A549 (cell line): ENCODE measurements around the gene TRIM3. TPM values are rescaled to one million over a fixed set of nuclear protein-coding genes. Genes with fewer than 3 reads are reported as not detected.

Experiments used
- ATAC-seq, 2 experiments: fragments of 200-7000 bp in 1 of 2; fragments of >200 bp in 1 of 2; cut with Nextera tagmentation in 1 of 2; cut with Tn5 transposase in 1 of 2; 3 replicates each; pipeline versions ENCODE4 v1.8.0 to v1.9.1; 2018 to 2020; ENCODE audit warnings: mild to moderate bottlenecking in 1 of 2, moderate library complexity in 1 of 2
- CTCF ChIA-PET: fragments of 300-600 bp; sonication (Branson Sonifier 250); formaldehyde crosslinking; extraction: SDS; loops from one replicate; lab custom pipeline; 2021; ENCODE audit warnings: antibody characterized with exemption, inconsistent platforms; lab: Yijun Ruan, JAX
- POLR2A ChIA-PET: fragments of 350-600 bp; formaldehyde crosslinking; extraction: SDS; loops from one replicate; lab custom pipeline; 2021; ENCODE audit warnings: antibody characterized with exemption, inconsistent platforms; lab: Yijun Ruan, JAX
- DNase-seq, 2 experiments: peaks; one replicate each; pipeline versions ENCODE4 v3.0.0 to v3.0.0-alpha.2; 2011 to 2016; ENCODE audit warnings: low read depth in 1 of 2, low spot score in 1 of 2
- FAIRE-seq: peaks from 2 replicates; lab custom pipeline; 2011; peaks lifted over from hg19 to GRCh38; lab: Jason Lieb, UNC
- H3K27ac ChIP-seq, 2 experiments: fragments of >200 bp; sonication (Bioruptor Twin); formaldehyde crosslinking; 3 replicates each; pipeline ENCODE4 v1.5.1; 2016 to 2017
- H3K4me1 ChIP-seq: fragments of >200 bp; sonication (Bioruptor Twin); formaldehyde crosslinking; 3 replicates; pipeline ENCODE4 v1.6.1; 2016
- H3K4me2 ChIP-seq: fragments of >200 bp; sonication (Bioruptor Twin); formaldehyde crosslinking; 3 replicates; pipeline ENCODE4 v1.6.1; 2016
- H3K4me3 ChIP-seq: fragments of >200 bp; sonication (Bioruptor Twin); formaldehyde crosslinking; 3 replicates; pipeline ENCODE4 v1.5.1; 2016
- H3K9me3 ChIP-seq: fragments of >200 bp; sonication (Bioruptor Twin); formaldehyde crosslinking; 3 replicates; pipeline ENCODE4 v1.6.1; 2016
- BCL3 ChIP-seq: fragments of >200 bp; sonication (Bioruptor Twin); formaldehyde crosslinking; IDR thresholded peaks from 3 replicates; pipeline ENCODE4 v1.6.1; 2016
- EP300 ChIP-seq, 2 experiments: fragments of >200 bp; sonication (Bioruptor Twin); formaldehyde crosslinking; IDR thresholded peaks; 2 replicates in 1 of 2; 3 replicates in 1 of 2; pipeline ENCODE4 v1.6.1; 2016 to 2017
- FOSL2 ChIP-seq, 2 experiments: fragments of 450-650 bp in 1 of 2; fragments of >200 bp in 1 of 2; sonication (Bioruptor Twin) in 1 of 2; formaldehyde crosslinking; IDR thresholded peaks; 2 replicates each; pipeline versions ENCODE4 v1.5.0 to v1.6.1; 2016 to 2020; ENCODE audit warnings: mild to moderate bottlenecking in 1 of 2, moderate library complexity in 1 of 2
- HOXB13 ChIP-seq: fragments of 250-450 bp; sonication (Bioruptor Pico); IDR thresholded peaks from 2 replicates; pipeline ENCODE4 v1.5.0; 2020; ENCODE audit warnings: low read depth, mild to moderate bottlenecking, moderate library complexity
- HOXB5 ChIP-seq: fragments of 250-450 bp; sonication (Bioruptor Pico); IDR thresholded peaks from 2 replicates; pipeline ENCODE4 v1.5.0; 2020; ENCODE audit warnings: mild to moderate bottlenecking, moderate library complexity
- JUN ChIP-seq, 2 experiments: fragments of >200 bp; sonication (Bioruptor Twin); formaldehyde crosslinking; IDR thresholded peaks; 2 replicates in 1 of 2; 3 replicates in 1 of 2; pipeline ENCODE4 v1.6.1; 2016 to 2017
- KDM5A ChIP-seq: fragments of 200-600 bp; sonication (generic); IDR thresholded peaks from 2 replicates; pipeline ENCODE4 v1.6.1; 2016; ENCODE audit warnings: antibody characterized with exemption, mild to moderate bottlenecking
- NFE2L2 ChIP-seq: fragments of 150-350 bp; conservative IDR thresholded peaks from 2 replicates; pipeline ENCODE4 v1.6.1; 2014; ENCODE audit warnings: low read length
- PHF8 ChIP-seq: fragments of 200-600 bp; sonication (generic); IDR thresholded peaks from 2 replicates; pipeline ENCODE4 v1.6.1; 2016; ENCODE audit warnings: low read depth, mild to moderate bottlenecking, antibody characterized with exemption, moderate library complexity, borderline replicate concordance
- POLR2A ChIP-seq: IDR thresholded peaks from 2 replicates; pipeline ENCODE4 v1.6.1; 2012; ENCODE audit warnings: mild to moderate bottlenecking, low read length
- POLR2AphosphoS2 ChIP-seq: conservative IDR thresholded peaks from 2 replicates; pipeline ENCODE4 v1.6.1; 2012; ENCODE audit warnings: low read length, improper control_type of control experiment, inconsistent platforms
- RAD21 ChIP-seq, 2 experiments: fragments of >200 bp in 1 of 2; sonication (Bioruptor Twin) in 1 of 2; formaldehyde crosslinking in 1 of 2; IDR thresholded peaks in 1 of 2; conservative IDR thresholded peaks in 1 of 2; 2 replicates in 1 of 2; 3 replicates in 1 of 2; pipeline ENCODE4 v1.6.1; 2012 to 2018; ENCODE audit warnings: inconsistent platforms in 1 of 2
- REST ChIP-seq: fragments of 200-600 bp; sonication (generic); IDR thresholded peaks from 2 replicates; pipeline ENCODE4 v1.6.1; 2016; ENCODE audit warnings: antibody characterized with exemption, mild to moderate bottlenecking, moderate library complexity
- WGBS: methylation state at CpG from one replicate; pipeline ENCODE4 v1.1.6; 2017; ENCODE audit errors: missing lambda C conversion rate; 5-methylcytosine and 5-hydroxymethylcytosine counted together
- polyA plus RNA-seq, 4 experiments: library from polyadenylated mRNA; depleted of rRNA in 3 of 4; stranded (reverse); fragments of >200 nt; fragmentation: RNase III in 1 of 4; extraction: RNeasy Plus Mini Kit Qiagen cat#74134 plus additional on column Dnase treatment in 1 of 4; gene quantifications; 2 replicates in 3 of 4; 3 replicates in 1 of 4; pipeline ENCODE4 v1.2.3, GENCODE V29; 2011 to 2017

TRIM3 gene
- polyA plus RNA-seq, 2 of the 4 experiments (the other 2 are of a cell fraction): 10.0 to 17.5 TPM

GRCh38 chr11:6420677-6421076, 53.1 kb downstream of the TRIM3 start:
- Histone ChIP-seq H3K4me1 (peaks cover 6% of the 10 kb centered on the region), H3K9me3 (no peaks in the 10 kb centered on the region), H3K4me3 (no peak overlapping the region), H3K27ac (no peak overlapping the region), H3K4me2 (no peak overlapping the region)
- ChIA-PET CTCF (interaction anchor here (1.8 to 2.8 kb wide), 2 partner anchors 18 to 23 kb away, joined by 7 to 10 read pairs; no protein-coding TSS in a partner anchor), POLR2A (no interaction called here)
- no peak for ATAC-seq
- 87% methylated on average over 3 of the region's 3 CpGs for WGBS
- TF ChIP-seq POLR2AphosphoS2: no peak
- peak; percentile 78 for TF ChIP-seq REST
- no peak for FAIRE-seq
- no peak for DNase-seq

GRCh38 chr11:6419009-6419631, 54.6 kb downstream of the TRIM3 start, which contains the start of gene APBB1:
Gene APBB1, minus strand, starts transcription at chr11:6419094. Its CDS starts 7,747 bp downstream, at chr11:6411347.
- Histone ChIP-seq H3K27ac (peak within 1 kb of the TSS; percentile 85 to 95), H3K4me2 (peak within 1 kb of the TSS; percentile 76), H3K4me1 (peaks cover 6% of the 10 kb centered on the region), H3K4me3 (peak within 1 kb of the TSS; percentile 74), H3K9me3 (no peaks in the 10 kb centered on the region)
- TF ChIP-seq HOXB5: 0 out of 2 replicates have a peak, but pooled peaks have one; percentile 40
- peak; percentile 75 for TF ChIP-seq PHF8
- TF ChIP-seq POLR2A: peak; percentile 60
- peak in 1 of 2 experiments; percentile 59; a peak in 1 of 5 replicates for TF ChIP-seq JUN (IDR thresholded peaks at IDR 0.05)
- TF ChIP-seq NFE2L2: no peak
- TF ChIP-seq KDM5A: peak; percentile 20; the same call in 1 of the 2 replicates
- peak; percentile 76; the same call in 1 of the 3 replicates for TF ChIP-seq BCL3
- peak in 1 of 2 experiments; percentile 21; a peak in 1 of 5 replicates for TF ChIP-seq RAD21 (conservative IDR thresholded peaks at IDR 0.05 in 1 of 2, IDR thresholded peaks at IDR 0.05 in 1 of 2)
- TF ChIP-seq HOXB13: no peak
- 0 out of 2 replicates have a peak, but pooled peaks have one; percentile 11 for TF ChIP-seq FOSL2 (IDR thresholded peaks at IDR 0.05)
- TF ChIP-seq FOSL2 (CRISPR knock-in tag; IDR thresholded peaks at IDR 0.05): no peak
- WGBS: 2% methylated on average over 14 of the region's 75 CpGs
- no peak for FAIRE-seq
- peak; percentile 85 to 89 for ATAC-seq
- peak; percentile 44 to 62 for DNase-seq
- ChIA-PET CTCF (interaction anchor here (0.6 to 2.8 kb wide), 12 partner anchors 9 to 87 kb away, joined by 3 to 10 read pairs (median 4); partner anchors contain the start of gene HPX), POLR2A (interaction anchor here (0.6 to 2.0 kb wide), 21 partner anchors 8 to 264 kb away, joined by 3 to 26 read pairs (median 4); partner anchors contain the start of genes ARFIP2, MRPL17, SMPD1 and TIMM10B)

GRCh38 chr11:6418557-6419008, 55.2 kb downstream of the TRIM3 start:
- H3K9me3 ChIP-seq: no peaks in the 10 kb centered on the region
- WGBS: 89% methylated on average over 3 of the region's 38 CpGs
- peaks cover 6% of the 10 kb centered on the region for H3K4me1 ChIP-seq
- peak overlapping the region; percentile 74 for H3K4me3 ChIP-seq
- peak overlapping the region; percentile 85 to 95 for H3K27ac ChIP-seq
- CTCF ChIA-PET: interaction anchor here (0.6 to 2.8 kb wide), 9 partner anchors 8 to 54 kb away, joined by 3 to 10 read pairs (median 4); partner anchors contain the start of gene HPX
- FAIRE-seq (no peak), ATAC-seq (peak; percentile 57 to 62), DNase-seq (no peak)
- peak overlapping the region; percentile 76 for H3K4me2 ChIP-seq
- POLR2A ChIA-PET: interaction anchor here (0.6 to 2.0 kb wide), 21 partner anchors 8 to 265 kb away, joined by 3 to 26 read pairs (median 4); partner anchors contain the start of genes ARFIP2, MRPL17, SMPD1 and TIMM10B
- TF ChIP-seq EP300 (IDR thresholded peaks at IDR 0.05) (no peak), PHF8 (0 out of 2 replicates have a peak, but pooled peaks have one; percentile 58)
